Measurements from ENCODE around the gene LBHD2. TPM values are rescaled to one million over a fixed set of nuclear protein-coding genes. Genes with fewer than 3 reads are reported as not detected.

Gene LBHD2
- total RNA-seq, 1 experiment from 2014 or later, result not detected

- BruUV-seq (replicated peaks), result TSS peak; percentile 56
- ATAC-seq (no peak), DNase-seq (ENCODE audit: low read depth, low spot score) (no peak)
- Histone ChIP-seq H3K9ac (ENCODE audit: low read length) (0 out of 2 replicates have a peak overlapping the region, but pooled peaks have one; percentile 58), H3K27ac (ENCODE audit: low read depth, low read length) (peak overlapping the region; percentile 20; the same call in 1 of the 2 replicates), H3K36me3 (ENCODE audit: control insufficient read depth in 1 of 2, insufficient read depth in 2 of 2, low read length in 2 of 2) (no peaks in the 10 kb centered on the region), H4K20me1 (ENCODE audit: insufficient read depth) (no peaks in the 10 kb centered on the region), H3K9me2 (ENCODE audit: insufficient read depth) (no peaks in the 10 kb centered on the region), H3K79me2 (ENCODE audit: insufficient read depth, low read length) (no peaks in the 10 kb centered on the region), H2AFZ (ENCODE audit: low read depth, low read length, poor library complexity, severe bottlenecking) (no peak overlapping the region), H3K9me3 (ENCODE audit: control insufficient read depth in 1 of 2, insufficient read depth in 1 of 2, low read depth in 1 of 2, low read length in 2 of 2) (no peaks in the 10 kb centered on the region), H3K27me3 (ENCODE audit: insufficient read depth, low read length) (no peaks in the 10 kb centered on the region), H3K4me1 (ENCODE audit: control insufficient read depth in 1 of 2, insufficient read depth in 2 of 2, low read length in 2 of 2) (peaks cover 36 to 65% of the 10 kb centered on the region in 2 experiments), H3K4me2 (ENCODE audit: low read length) (peak overlapping the region; percentile 94), H3K4me3 (replicated peaks in 1 of 2; ENCODE audit: low read depth in 1 of 2, low read length in 2 of 2) (no peak overlapping the region)
- TF ChIP-seq, protein P1, sequence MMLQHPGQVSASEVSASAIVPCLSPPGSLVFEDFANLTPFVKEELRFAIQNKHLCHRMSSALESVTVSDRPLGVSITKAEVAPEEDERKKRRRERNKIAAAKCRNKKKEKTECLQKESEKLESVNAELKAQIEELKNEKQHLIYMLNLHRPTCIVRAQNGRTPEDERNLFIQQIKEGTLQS (IDR thresholded peaks at IDR 0.05), result no peak
- TF ChIP-seq EZH2phosphoT487 (IDR thresholded peaks at IDR 0.05; ENCODE audit: borderline replicate concordance) (no peak), CBX3 (IDR thresholded peaks at IDR 0.05; ENCODE audit: low read depth) (no peak), SIN3A (IDR thresholded peaks at IDR 0.05; ENCODE audit: low read depth) (no peak), CTCF (IDR thresholded peaks at IDR 0.05 in 2 of 3, conservative IDR thresholded peaks at IDR 0.05 in 1 of 3; ENCODE audit: borderline replicate concordance in 1 of 3, insufficient read depth in 1 of 3, low read depth in 2 of 3, low read length in 2 of 3) (no peak), CEBPB (IDR thresholded peaks at IDR 0.05; ENCODE audit: low read depth) (no peak), SRF (IDR thresholded peaks at IDR 0.05; ENCODE audit: low read depth) (no peak), RAD21 (IDR thresholded peaks at IDR 0.05; ENCODE audit: low read depth) (no peak), POLR2A (IDR thresholded peaks at IDR 0.05; ENCODE audit: borderline replicate concordance, extremely low read depth, insufficient read depth, insufficient read length) (no peak), YY1 (IDR thresholded peaks at IDR 0.05; ENCODE audit: extremely low read depth, insufficient replicate concordance, low read depth, low read length) (no peak), FOSL1 (IDR thresholded peaks at IDR 0.05; ENCODE audit: low read depth) (no peak), SP1 (IDR thresholded peaks at IDR 0.05; ENCODE audit: low read depth) (no peak), EZH2 (IDR thresholded peaks at IDR 0.05) (no peak), ZNF274 (IDR thresholded peaks at IDR 0.05; ENCODE audit: low read depth, low read length) (no peak)
- TF ChIP-seq, protein P2, sequence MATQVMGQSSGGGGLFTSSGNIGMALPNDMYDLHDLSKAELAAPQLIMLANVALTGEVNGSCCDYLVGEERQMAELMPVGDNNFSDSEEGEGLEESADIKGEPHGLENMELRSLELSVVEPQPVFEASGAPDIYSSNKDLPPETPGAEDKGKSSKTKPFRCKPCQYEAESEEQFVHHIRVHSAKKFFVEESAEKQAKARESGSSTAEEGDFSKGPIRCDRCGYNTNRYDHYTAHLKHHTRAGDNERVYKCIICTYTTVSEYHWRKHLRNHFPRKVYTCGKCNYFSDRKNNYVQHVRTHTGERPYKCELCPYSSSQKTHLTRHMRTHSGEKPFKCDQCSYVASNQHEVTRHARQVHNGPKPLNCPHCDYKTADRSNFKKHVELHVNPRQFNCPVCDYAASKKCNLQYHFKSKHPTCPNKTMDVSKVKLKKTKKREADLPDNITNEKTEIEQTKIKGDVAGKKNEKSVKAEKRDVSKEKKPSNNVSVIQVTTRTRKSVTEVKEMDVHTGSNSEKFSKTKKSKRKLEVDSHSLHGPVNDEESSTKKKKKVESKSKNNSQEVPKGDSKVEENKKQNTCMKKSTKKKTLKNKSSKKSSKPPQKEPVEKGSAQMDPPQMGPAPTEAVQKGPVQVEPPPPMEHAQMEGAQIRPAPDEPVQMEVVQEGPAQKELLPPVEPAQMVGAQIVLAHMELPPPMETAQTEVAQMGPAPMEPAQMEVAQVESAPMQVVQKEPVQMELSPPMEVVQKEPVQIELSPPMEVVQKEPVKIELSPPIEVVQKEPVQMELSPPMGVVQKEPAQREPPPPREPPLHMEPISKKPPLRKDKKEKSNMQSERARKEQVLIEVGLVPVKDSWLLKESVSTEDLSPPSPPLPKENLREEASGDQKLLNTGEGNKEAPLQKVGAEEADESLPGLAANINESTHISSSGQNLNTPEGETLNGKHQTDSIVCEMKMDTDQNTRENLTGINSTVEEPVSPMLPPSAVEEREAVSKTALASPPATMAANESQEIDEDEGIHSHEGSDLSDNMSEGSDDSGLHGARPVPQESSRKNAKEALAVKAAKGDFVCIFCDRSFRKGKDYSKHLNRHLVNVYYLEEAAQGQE (IDR thresholded peaks at IDR 0.05; ENCODE audit: low read depth), result no peak
- TF ChIP-seq, protein P3, sequence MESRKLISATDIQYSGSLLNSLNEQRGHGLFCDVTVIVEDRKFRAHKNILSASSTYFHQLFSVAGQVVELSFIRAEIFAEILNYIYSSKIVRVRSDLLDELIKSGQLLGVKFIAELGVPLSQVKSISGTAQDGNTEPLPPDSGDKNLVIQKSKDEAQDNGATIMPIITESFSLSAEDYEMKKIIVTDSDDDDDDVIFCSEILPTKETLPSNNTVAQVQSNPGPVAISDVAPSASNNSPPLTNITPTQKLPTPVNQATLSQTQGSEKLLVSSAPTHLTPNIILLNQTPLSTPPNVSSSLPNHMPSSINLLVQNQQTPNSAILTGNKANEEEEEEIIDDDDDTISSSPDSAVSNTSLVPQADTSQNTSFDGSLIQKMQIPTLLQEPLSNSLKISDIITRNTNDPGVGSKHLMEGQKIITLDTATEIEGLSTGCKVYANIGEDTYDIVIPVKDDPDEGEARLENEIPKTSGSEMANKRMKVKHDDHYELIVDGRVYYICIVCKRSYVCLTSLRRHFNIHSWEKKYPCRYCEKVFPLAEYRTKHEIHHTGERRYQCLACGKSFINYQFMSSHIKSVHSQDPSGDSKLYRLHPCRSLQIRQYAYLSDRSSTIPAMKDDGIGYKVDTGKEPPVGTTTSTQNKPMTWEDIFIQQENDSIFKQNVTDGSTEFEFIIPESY (IDR thresholded peaks at IDR 0.05; ENCODE audit: extremely low read depth, insufficient replicate concordance, low read length), result no peak
- CTCF ChIA-PET, result interaction anchor here (0.7 to 1.4 kb wide), 8 partner anchors 12 to 381 kb away, joined by 3 to 5 read pairs (median 3); partner anchors contain the start of gene EIF5
- RAD21 ChIA-PET (ENCODE audit: low non-redundant PET in 1 of 2, low total read pairs in 2 of 2, uncharacterized antibody in 2 of 2, unreplicated experiment in 2 of 2), result interaction anchor here (0.5 to 0.9 kb wide), 2 partner anchors 31 to 55 kb away, joined by 3 read pairs; no protein-coding TSS in a partner anchor
- POLR2A ChIA-PET, result no interaction called here
- intact Hi-C loops (cut with micrococcal nuclease), result no loop called here
Measured at GRCh38 chr14:103073876-103074728, 9.9 kb upstream of the LBHD2 start.
